Measurements from ENCODE around the gene HS3ST5.

Gene HS3ST5

GRCh38 chr6:114276783-114277182, 66.0 kb downstream of the HS3ST5 start:
- no peak overlapping the region for H3K27ac ChIP-seq (ENCODE audit: low read length)
- H3K27me3 ChIP-seq (replicated peaks; ENCODE audit: insufficient read depth, low read length): no peaks in the 10 kb centered on the region
- no peaks in the 10 kb centered on the region for H3K9me2 ChIP-seq (replicated peaks; ENCODE audit: insufficient read depth, low read length)
- H3K9ac ChIP-seq (ENCODE audit: low read length): no peak overlapping the region
- H3K4me3 ChIP-seq (ENCODE audit: low read length): no peak overlapping the region
- H3K36me3 ChIP-seq (replicated peaks; ENCODE audit: insufficient read depth, low read length): no peaks in the 10 kb centered on the region
- no peaks in the 10 kb centered on the region for H3K79me2 ChIP-seq (ENCODE audit: low read length)
- DNase-seq: no peak
- H3F3A ChIP-seq (ENCODE audit: insufficient read depth, low read length): no peaks in the 10 kb centered on the region
- H3K9me3 ChIP-seq (replicated peaks; ENCODE audit: insufficient read depth, low read length): no peaks in the 10 kb centered on the region
- no peak overlapping the region for H2AFZ ChIP-seq (ENCODE audit: low read length)
- H3K4me1 ChIP-seq (ENCODE audit: low read length): no peaks in the 10 kb centered on the region
- TF ChIP-seq EZH2phosphoT487 (IDR thresholded peaks at IDR 0.05; ENCODE audit: low read length): no peak
- TF ChIP-seq CTCF (IDR thresholded peaks at IDR 0.05; ENCODE audit: low read length): no peak
- TF ChIP-seq EZH2 (optimal IDR thresholded peaks at IDR 0.05; ENCODE audit: low read depth, low read length): no peak
- no peaks in the 10 kb centered on the region for H4K20me1 ChIP-seq (ENCODE audit: insufficient read depth, low read length)
- H3K4me2 ChIP-seq (ENCODE audit: low read depth, low read length): no peak overlapping the region

- H3K9me2 ChIP-seq (replicated peaks; ENCODE audit: insufficient read depth, low read length): no peaks in the 10 kb centered on the region
- H3K4me2 ChIP-seq (ENCODE audit: low read depth, low read length): no peak overlapping the region
- no peaks in the 10 kb centered on the region for H3K36me3 ChIP-seq (replicated peaks; ENCODE audit: insufficient read depth, low read length)
- DNase-seq: no peak
- no peaks in the 10 kb centered on the region for H3K9me3 ChIP-seq (replicated peaks; ENCODE audit: insufficient read depth, low read length)
- no peak overlapping the region for H3K9ac ChIP-seq (ENCODE audit: low read length)
- no peaks in the 10 kb centered on the region for H4K20me1 ChIP-seq (ENCODE audit: insufficient read depth, low read length)
- H3K27me3 ChIP-seq (replicated peaks; ENCODE audit: insufficient read depth, low read length): no peaks in the 10 kb centered on the region
- H3K27ac ChIP-seq (ENCODE audit: low read length): no peak overlapping the region
- H3K4me1 ChIP-seq (ENCODE audit: low read length): no peaks in the 10 kb centered on the region
- H3K79me2 ChIP-seq (ENCODE audit: low read length): no peaks in the 10 kb centered on the region
- H2AFZ ChIP-seq (ENCODE audit: low read length): no peak overlapping the region
- H3K4me3 ChIP-seq (ENCODE audit: low read length): no peak overlapping the region
- TF ChIP-seq EZH2phosphoT487 (IDR thresholded peaks at IDR 0.05; ENCODE audit: low read length) (no peak), EZH2 (optimal IDR thresholded peaks at IDR 0.05; ENCODE audit: low read depth, low read length) (no peak), CTCF (IDR thresholded peaks at IDR 0.05; ENCODE audit: low read length) (no peak)
- H3F3A ChIP-seq (ENCODE audit: insufficient read depth, low read length): no peaks in the 10 kb centered on the region
Measured at GRCh38 chr6:114274836-114275235, 68.0 kb downstream of the HS3ST5 start.

- H3K9me2 ChIP-seq (replicated peaks; ENCODE audit: insufficient read depth, low read length): no peaks in the 10 kb centered on the region
- H3K9me3 ChIP-seq (replicated peaks; ENCODE audit: insufficient read depth, low read length): no peaks in the 10 kb centered on the region
- H3K9ac ChIP-seq (ENCODE audit: low read length): no peak overlapping the region
- H3K4me2 ChIP-seq (ENCODE audit: low read depth, low read length): no peak overlapping the region
- H3K36me3 ChIP-seq (replicated peaks; ENCODE audit: insufficient read depth, low read length): no peaks in the 10 kb centered on the region
- no peaks in the 10 kb centered on the region for H3K79me2 ChIP-seq (ENCODE audit: low read length)
- H3K27ac ChIP-seq (ENCODE audit: low read length): no peak overlapping the region
- H3K27me3 ChIP-seq (replicated peaks; ENCODE audit: insufficient read depth, low read length): no peaks in the 10 kb centered on the region
- no peaks in the 10 kb centered on the region for H4K20me1 ChIP-seq (ENCODE audit: insufficient read depth, low read length)
- no peak for DNase-seq
- TF ChIP-seq CTCF (IDR thresholded peaks at IDR 0.05; ENCODE audit: low read length) (no peak), EZH2 (optimal IDR thresholded peaks at IDR 0.05; ENCODE audit: low read depth, low read length) (no peak), EZH2phosphoT487 (IDR thresholded peaks at IDR 0.05; ENCODE audit: low read length) (no peak)
- no peak overlapping the region for H2AFZ ChIP-seq (ENCODE audit: low read length)
- H3K4me3 ChIP-seq (ENCODE audit: low read length): no peak overlapping the region
- H3K4me1 ChIP-seq (ENCODE audit: low read length): no peaks in the 10 kb centered on the region
- no peaks in the 10 kb centered on the region for H3F3A ChIP-seq (ENCODE audit: insufficient read depth, low read length)
Measured at GRCh38 chr6:114272582-114272981, 70.2 kb downstream of the HS3ST5 start.

Data from MM.1S (cell line).